Muscle layer of colon (tissue), 2 donors: ENCODE data around the gene RAD51B.

Source experiments
- H3K27ac ChIP-seq: one replicate; pipeline ENCODE4 v1.7.0; 2013; ENCODE audit warnings: low read depth, mild to moderate bottlenecking, low read length, moderate library complexity
- H3K27me3 ChIP-seq, 2 donors: one replicate each; pipeline ENCODE4 v1.7.0; 2013; ENCODE audit warnings: low read length in 2 of 2, mild to moderate bottlenecking in 2 of 2; ENCODE audit not compliant: insufficient read depth in 2 of 2, control insufficient read depth in 1 of 2
- H3K36me3 ChIP-seq: one replicate; pipeline ENCODE4 v1.7.0; 2013; ENCODE audit warnings: mild to moderate bottlenecking, low read length; ENCODE audit not compliant: insufficient read depth
- H3K4me1 ChIP-seq: one replicate; pipeline ENCODE4 v1.7.0; 2013; ENCODE audit warnings: mild to moderate bottlenecking, low read length; ENCODE audit not compliant: insufficient read depth
- H3K4me3 ChIP-seq, 2 donors: one replicate each; pipeline ENCODE4 v1.7.0; 2013; ENCODE audit warnings: low read length in 2 of 2, low read depth in 1 of 2, mild to moderate bottlenecking in 1 of 2, moderate library complexity in 1 of 2
- H3K9ac ChIP-seq: one replicate; pipeline ENCODE4 v1.7.0; 2013; ENCODE audit warnings: low read length
- H3K9me3 ChIP-seq: one replicate; pipeline ENCODE4 v1.7.0; 2013; ENCODE audit warnings: mild to moderate bottlenecking, low read length
- donor health status: abdominal sarcoma.
- donor health status: Adenocarcinoma of cecum.

RAD51B gene

GRCh38 chr14:68702578-68702977, 883.0 kb downstream of the RAD51B start:
- no peaks in the 10 kb centered on the region for H3K36me3 ChIP-seq
- H3K4me1 ChIP-seq, result peaks cover 16% of the 10 kb centered on the region
- no peaks in the 10 kb centered on the region for H3K27me3 ChIP-seq
- H3K9ac ChIP-seq, result no peak overlapping the region
- H3K27ac ChIP-seq, result no peak overlapping the region
- no peak overlapping the region for H3K4me3 ChIP-seq
- no peaks in the 10 kb centered on the region for H3K9me3 ChIP-seq

- H3K27ac ChIP-seq, result no peak overlapping the region
- no peaks in the 10 kb centered on the region for H3K9me3 ChIP-seq
- H3K4me1 ChIP-seq, result peaks cover 16% of the 10 kb centered on the region
Measured at GRCh38 chr14:68703093-68703492, 883.5 kb downstream of the RAD51B start.

GRCh38 chr14:68704736-68705720, 885.4 kb downstream of the RAD51B start:
- Histone ChIP-seq H3K9me3 (no peaks in the 10 kb centered on the region), H3K9ac (no peak overlapping the region), H3K4me1 (peaks cover 16% of the 10 kb centered on the region), H3K27ac (no peak overlapping the region), H3K27me3 (no peaks in the 10 kb centered on the region), H3K36me3 (no peaks in the 10 kb centered on the region), H3K4me3 (no peak overlapping the region)

More at GRCh38 chr14:68703093-68703492, 883.5 kb downstream of the RAD51B start:
- H3K27me3 ChIP-seq, result no peaks in the 10 kb centered on the region
- no peak overlapping the region for H3K9ac ChIP-seq
- no peak overlapping the region for H3K4me3 ChIP-seq
- H3K36me3 ChIP-seq, result no peaks in the 10 kb centered on the region

- no peaks in the 10 kb centered on the region for H3K36me3 ChIP-seq
- no peak overlapping the region for H3K27ac ChIP-seq
- H3K27me3 ChIP-seq, result no peaks in the 10 kb centered on the region
- H3K9ac ChIP-seq, result no peak overlapping the region
- peaks cover 16% of the 10 kb centered on the region for H3K4me1 ChIP-seq
- no peak overlapping the region for H3K4me3 ChIP-seq
- no peaks in the 10 kb centered on the region for H3K9me3 ChIP-seq
Measured at GRCh38 chr14:68705741-68706283, 886.2 kb downstream of the RAD51B start.

DNA sequence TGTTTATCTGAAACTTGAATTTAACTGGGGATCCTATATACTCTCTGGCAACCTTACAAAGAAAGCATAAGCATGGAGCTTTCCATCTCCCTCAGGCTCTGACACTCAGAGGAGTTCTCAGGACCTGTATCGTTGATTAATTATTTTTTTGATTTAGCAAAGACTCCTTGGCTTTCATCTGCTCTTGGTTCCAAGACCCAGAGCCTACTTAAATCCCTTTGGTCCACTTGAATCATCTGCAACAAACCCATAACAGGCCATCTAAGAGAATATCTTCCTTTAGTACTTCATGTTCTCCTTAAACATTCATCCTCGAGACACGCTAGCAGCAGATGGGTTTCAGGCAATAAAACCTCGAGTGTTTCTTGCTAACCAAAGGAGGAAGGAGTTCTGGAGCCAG, 887.9 kb downstream of the RAD51B start:
- H3K4me1 ChIP-seq, result peaks cover 16% of the 10 kb centered on the region
- no peak overlapping the region for H3K4me3 ChIP-seq
- H3K27me3 ChIP-seq, result no peaks in the 10 kb centered on the region
- H3K9me3 ChIP-seq, result no peaks in the 10 kb centered on the region
- no peaks in the 10 kb centered on the region for H3K36me3 ChIP-seq
- H3K9ac ChIP-seq, result no peak overlapping the region
- no peak overlapping the region for H3K27ac ChIP-seq

DNA sequence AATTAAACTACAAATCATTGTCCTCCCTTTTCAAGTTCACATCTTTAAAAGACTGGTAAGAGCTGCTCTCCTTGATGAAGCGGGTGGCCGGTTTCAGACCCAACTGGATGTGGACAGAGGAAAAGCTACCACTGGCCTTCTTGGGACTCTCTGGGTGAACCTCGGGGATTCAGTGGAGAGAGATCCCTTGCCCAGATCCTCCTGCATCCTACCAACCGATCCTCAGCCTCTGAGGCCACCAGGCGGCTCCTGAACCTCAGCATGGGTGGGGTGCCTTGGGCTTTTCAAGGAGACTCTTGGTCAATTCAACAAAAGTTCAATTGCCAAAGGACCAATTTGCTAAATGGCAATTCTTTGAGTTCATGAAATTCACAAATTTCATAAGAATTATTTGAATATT, 888.8 kb downstream of the RAD51B start:
- Histone ChIP-seq H3K27me3 (no peaks in the 10 kb centered on the region), H3K27ac (no peak overlapping the region), H3K4me1 (peaks cover 12% of the 10 kb centered on the region), H3K36me3 (no peaks in the 10 kb centered on the region), H3K9me3 (no peaks in the 10 kb centered on the region), H3K4me3 (no peak overlapping the region), H3K9ac (no peak overlapping the region)

DNA sequence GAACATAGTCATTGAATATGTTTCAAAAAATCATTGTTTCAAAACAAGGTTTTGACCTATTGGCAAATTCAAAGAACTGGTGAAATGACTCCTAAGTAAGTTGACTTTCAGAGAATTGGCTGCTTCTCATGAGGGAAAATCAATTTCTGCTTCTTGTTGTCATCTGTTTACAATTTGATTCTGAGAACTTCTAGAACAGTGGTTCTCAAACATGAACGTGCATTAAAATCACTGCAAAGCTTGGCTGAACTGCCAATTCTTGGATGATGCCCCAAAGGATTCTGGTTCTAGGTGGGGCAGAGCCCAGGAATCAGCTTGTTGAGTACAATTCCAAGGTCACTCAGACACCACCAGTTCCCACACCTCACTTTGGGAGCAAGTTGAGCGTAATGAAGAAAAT, 889.4 kb downstream of the RAD51B start:
- Histone ChIP-seq H3K4me1 (peaks cover 17% of the 10 kb centered on the region), H3K9me3 (no peaks in the 10 kb centered on the region), H3K4me3 (no peak overlapping the region), H3K36me3 (no peaks in the 10 kb centered on the region), H3K27ac (no peak overlapping the region), H3K27me3 (no peaks in the 10 kb centered on the region), H3K9ac (no peak overlapping the region)

GRCh38 chr14:68710776-68711175, 891.2 kb downstream of the RAD51B start:
- no peaks in the 10 kb centered on the region for H3K27me3 ChIP-seq
- no peaks in the 10 kb centered on the region for H3K9me3 ChIP-seq
- no peak overlapping the region for H3K27ac ChIP-seq
- no peak overlapping the region for H3K9ac ChIP-seq
- no peak overlapping the region for H3K4me3 ChIP-seq
- no peaks in the 10 kb centered on the region for H3K36me3 ChIP-seq
- peaks cover 7% of the 10 kb centered on the region for H3K4me1 ChIP-seq

- Histone ChIP-seq H3K27ac (no peak overlapping the region), H3K27me3 (no peaks in the 10 kb centered on the region), H3K36me3 (no peaks in the 10 kb centered on the region)
Measured at GRCh38 chr14:68711561-68712309, 892.2 kb downstream of the RAD51B start.

GRCh38 chr14:68712703-68713370, 893.3 kb downstream of the RAD51B start:
- no peak overlapping the region for H3K4me3 ChIP-seq
- H3K9me3 ChIP-seq, result no peaks in the 10 kb centered on the region
- H3K27me3 ChIP-seq, result no peaks in the 10 kb centered on the region
- no peak overlapping the region for H3K27ac ChIP-seq
- no peaks in the 10 kb centered on the region for H3K36me3 ChIP-seq
- peaks cover 7% of the 10 kb centered on the region for H3K4me1 ChIP-seq
- no peak overlapping the region for H3K9ac ChIP-seq

More at GRCh38 chr14:68711561-68712309, 892.2 kb downstream of the RAD51B start:
- H3K9ac ChIP-seq, result no peak overlapping the region
- no peak overlapping the region for H3K4me3 ChIP-seq
- H3K9me3 ChIP-seq, result no peaks in the 10 kb centered on the region
- peaks cover 7% of the 10 kb centered on the region for H3K4me1 ChIP-seq

DNA sequence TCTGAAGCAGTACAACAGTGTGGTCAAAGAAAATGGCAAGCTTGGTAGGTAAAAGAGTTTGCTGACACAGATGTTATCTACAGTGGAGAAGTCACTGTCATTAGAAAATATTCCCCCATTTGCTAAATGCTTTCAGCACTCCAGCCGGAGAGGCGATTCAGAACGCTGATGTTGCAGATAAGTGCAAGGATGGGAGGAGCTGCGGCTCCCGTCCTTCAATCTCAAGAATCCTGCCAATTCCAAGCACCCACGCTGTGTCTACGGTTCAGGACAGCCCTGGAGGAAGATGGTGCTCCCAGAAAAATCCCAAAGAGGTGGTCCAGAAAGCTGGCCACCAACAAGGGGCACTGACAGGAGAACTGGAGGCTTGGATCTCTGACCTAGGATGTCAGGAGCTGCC, 894.2 kb downstream of the RAD51B start:
- no peaks in the 10 kb centered on the region for H3K9me3 ChIP-seq
- no peaks in the 10 kb centered on the region for H3K27me3 ChIP-seq
- H3K4me1 ChIP-seq, result peaks cover 7% of the 10 kb centered on the region
- no peak overlapping the region for H3K9ac ChIP-seq
- H3K36me3 ChIP-seq, result no peaks in the 10 kb centered on the region
- H3K27ac ChIP-seq, result no peak overlapping the region
- H3K4me3 ChIP-seq, result no peak overlapping the region
